Body of pancreas (tissue), 4 donors: Measurements from ENCODE around the gene CYP2U1.

Source experiments
- CTCF ChIP-seq, 7 experiments: fragments of 450-650 bp in 4 of 7; fragments of 200-600 bp in 3 of 7; sonication (generic) in 3 of 7; IDR thresholded peaks; one replicate each; pipeline ENCODE4 v1.5.1; 2016 to 2019; ENCODE audit warnings: antibody characterized with exemption in 7 of 7
- POLR2A ChIP-seq, 3 donors: fragments of 450-650 bp; IDR thresholded peaks; one replicate each; pipeline ENCODE4 v1.6.1; 2016; ENCODE audit warnings: antibody characterized with exemption in 3 of 3, mild to moderate bottlenecking in 2 of 3

GRCh38 chr4:107977966-107978705 is 46.8 kb downstream of the CYP2U1 start:
- TF ChIP-seq CTCF (IDR thresholded peaks at IDR 0.05): no peak
- no peak for TF ChIP-seq POLR2A (IDR thresholded peaks at IDR 0.05)
